GM12891 (cell line): ENCODE data around the gene BTBD1.

Experiments
- PAX5 ChIP-seq: IDR thresholded peaks from 2 replicates; pipeline ENCODE4 v1.6.1; 2011; ENCODE audit warnings: low read length, moderate library complexity, mild to moderate bottlenecking; ENCODE audit not compliant: insufficient read depth, severe bottlenecking
- POLR2A ChIP-seq: IDR thresholded peaks from 2 replicates; pipeline ENCODE4 v1.6.1; 2011; ENCODE audit warnings: low read depth, low read length, control low read depth
- POLR2AphosphoS5 ChIP-seq: IDR thresholded peaks from 2 replicates; pipeline ENCODE4 v1.6.1; 2011; ENCODE audit warnings: low read depth, low read length, control low read depth
- POU2F2 ChIP-seq: IDR thresholded peaks from 2 replicates; pipeline ENCODE4 v1.6.1; 2011; ENCODE audit warnings: low read depth, mild to moderate bottlenecking, control low read depth, low read length, moderate library complexity
- SPI1 ChIP-seq: IDR thresholded peaks from 2 replicates; pipeline ENCODE4 v1.6.1; 2011; ENCODE audit warnings: low read depth, low read length, control low read depth
- TAF1 ChIP-seq: IDR thresholded peaks from 2 replicates; pipeline ENCODE4 v1.6.1; 2011; ENCODE audit warnings: low read depth, low read length, control low read depth

GRCh38 chr15:83088876-83089275, 21.8 kb upstream of the BTBD1 start:
- TF ChIP-seq POLR2AphosphoS5 (no peak), POLR2A (no peak), TAF1 (no peak), SPI1 (no peak), POU2F2 (no peak), PAX5 (no peak)
